HG03575 (cell line): ENCODE measurements around the gene NDUFAF2.

ENCODE experiments used
- ATAC-seq: cut with Tn5 transposase; IDR thresholded peaks from one replicate; pipeline ENCODE4 v1.9.1; 2021; ENCODE audit not compliant: unreplicated experiment, insufficient number of reproducible peaks, low FRiP score; ENCODE audit errors: extremely low read depth

NDUFAF2 gene

GRCh38 chr5:60944904-60945812 is at the start of gene NDUFAF2, which contains the start of gene ERCC8:
Gene NDUFAF2, plus strand, starts transcription at chr5:60945205. Its CDS starts 51 bp downstream, at chr5:60945256.
Gene ERCC8, minus strand, starts transcription at chr5:60945070. Its CDS starts 62 bp downstream, at chr5:60945008.
- ATAC-seq: peak; percentile 98

- ATAC-seq: no peak
Measured at GRCh38 chr5:60896991-60897390, 48.0 kb upstream of the NDUFAF2 start.

- ATAC-seq: no peak
Measured at GRCh38 chr5:60903356-60903755, 41.6 kb upstream of the NDUFAF2 start.

GRCh38 chr5:60916646-60917045 is 28.4 kb upstream of the NDUFAF2 start:
- ATAC-seq: no peak

GRCh38 chr5:60918466-60918865 is 26.5 kb upstream of the NDUFAF2 start:
- no peak for ATAC-seq

GRCh38 chr5:60927450-60927849 is 17.6 kb upstream of the NDUFAF2 start:
- ATAC-seq: no peak

- no peak for ATAC-seq
Measured at GRCh38 chr5:60929024-60929423, 16.0 kb upstream of the NDUFAF2 start.

GRCh38 chr5:60943624-60944023 is 1.4 kb upstream of the NDUFAF2 start:
- ATAC-seq: no peak

- ATAC-seq: no peak
Measured at GRCh38 chr5:60945813-60946187, 795 bp downstream of the NDUFAF2 start.

GRCh38 chr5:60948738-60949137 is 3.7 kb downstream of the NDUFAF2 start:
- ATAC-seq: no peak

- no peak for ATAC-seq
Measured at GRCh38 chr5:60955239-60955638, 10.2 kb downstream of the NDUFAF2 start.

- no peak for ATAC-seq
Measured at GRCh38 chr5:60958088-60958487, 13.1 kb downstream of the NDUFAF2 start.

GRCh38 chr5:60958712-60959111 is 13.7 kb downstream of the NDUFAF2 start:
- ATAC-seq: no peak

GRCh38 chr5:60959156-60959555 is 14.2 kb downstream of the NDUFAF2 start:
- no peak for ATAC-seq

GRCh38 chr5:60960591-60960990 is 15.6 kb downstream of the NDUFAF2 start:
- no peak for ATAC-seq

GRCh38 chr5:60961685-60962084 is 16.7 kb downstream of the NDUFAF2 start:
- ATAC-seq: no peak

- no peak for ATAC-seq
Measured at GRCh38 chr5:60972231-60972630, 27.2 kb downstream of the NDUFAF2 start.

GRCh38 chr5:60977956-60978737 is 33.1 kb downstream of the NDUFAF2 start:
- ATAC-seq: no peak

- ATAC-seq: no peak
Measured at GRCh38 chr5:60978968-60979367, 34.0 kb downstream of the NDUFAF2 start.

- ATAC-seq: no peak
Measured at GRCh38 chr5:60980511-60980910, 35.5 kb downstream of the NDUFAF2 start.
